HPDE6-E6E7 (cell line): ENCODE measurements around the gene UBE2L3.
"Not testable (repeated sequence)": the region's sequence is repeated elsewhere in the genome, so short reads cannot be mapped to it uniquely, and the experiment has no call there.

Experiments
- DNase-seq: peaks from one replicate; pipeline ENCODE4 v3.0.0; 2011; ENCODE audit warnings: missing footprints; ENCODE audit errors: extremely low spot score

Gene UBE2L3

GRCh38 chr22:21571679-21572078, 4.2 kb downstream of the UBE2L3 start:
- no peak for DNase-seq

GRCh38 chr22:21573293-21573734, 5.8 kb downstream of the UBE2L3 start:
- DNase-seq = no peak

DNA sequence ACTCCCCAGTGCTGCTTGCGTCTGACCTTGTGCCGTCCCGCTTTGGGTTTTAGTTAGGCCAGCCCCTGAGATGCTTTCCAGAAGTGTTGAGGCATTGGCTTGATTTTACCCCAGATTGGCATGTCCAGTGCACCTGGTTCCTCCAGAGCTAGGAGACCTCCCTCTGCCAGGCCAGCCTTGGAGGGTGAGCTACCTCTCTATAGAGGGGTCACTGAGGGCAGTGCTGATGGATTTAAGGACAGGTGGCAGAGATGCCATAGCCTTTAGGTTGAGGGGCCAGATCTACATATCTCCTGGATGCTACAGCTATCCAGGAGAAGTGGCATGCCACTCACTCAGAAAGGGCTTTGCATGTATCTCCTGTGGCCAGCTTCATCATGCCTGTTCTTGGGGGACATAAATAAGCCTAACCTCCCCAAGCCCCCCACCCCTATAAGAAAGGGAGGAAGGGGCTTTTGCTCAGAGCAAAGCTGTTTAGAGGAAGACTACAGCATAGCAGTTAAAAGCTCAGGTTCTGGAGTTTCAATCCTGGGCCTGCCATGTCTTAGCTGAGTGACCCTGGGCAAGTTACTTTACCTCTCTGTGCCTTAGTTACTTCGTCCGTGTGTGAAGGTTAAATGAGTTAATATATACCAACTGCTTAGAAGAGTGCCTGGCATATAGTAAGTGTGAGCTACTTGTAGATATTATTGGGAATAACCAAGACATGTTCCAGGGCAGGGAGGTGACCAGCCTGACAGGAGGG, 6.4 kb downstream of the UBE2L3 start:
- no peak for DNase-seq

DNA sequence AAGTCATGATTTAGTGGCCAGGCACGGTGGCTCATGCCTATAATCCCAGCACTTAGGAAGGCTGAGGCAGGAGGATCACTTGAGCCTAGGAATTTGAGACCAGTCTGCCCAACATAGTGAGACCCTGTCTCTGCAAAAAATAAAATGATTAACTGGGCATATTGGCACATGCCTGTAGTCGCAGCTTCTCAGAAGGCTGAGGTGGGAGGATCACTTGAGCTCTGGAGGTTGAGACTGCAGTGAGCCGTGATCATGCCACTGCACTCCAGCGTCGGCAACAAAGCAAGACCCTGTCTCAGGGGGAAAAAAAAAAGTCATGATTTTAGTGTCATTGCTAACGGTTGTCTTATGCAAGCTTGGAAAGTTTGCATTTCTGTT, 11.9 kb downstream of the UBE2L3 start:
- no peak for DNase-seq

DNA sequence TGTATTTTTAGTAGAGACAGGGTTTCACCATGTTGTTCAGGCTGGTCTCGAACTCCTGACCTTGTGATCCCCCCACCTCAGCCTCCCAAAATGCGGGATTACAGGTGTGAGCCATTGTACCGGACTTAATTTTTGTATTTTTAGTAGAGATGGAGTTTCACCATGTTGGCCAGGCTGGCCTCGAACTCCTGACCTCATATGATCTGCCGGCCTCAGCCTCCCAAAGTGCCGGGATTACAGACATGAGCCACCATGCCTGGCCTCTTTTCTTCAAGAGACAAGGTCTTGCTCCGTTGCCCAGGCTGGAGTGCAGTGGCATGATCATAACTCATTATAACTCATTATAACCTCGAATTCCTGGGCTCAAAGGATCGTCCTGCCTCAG, 13.1 kb downstream of the UBE2L3 start:
- not testable (repeated sequence) for DNase-seq

DNA sequence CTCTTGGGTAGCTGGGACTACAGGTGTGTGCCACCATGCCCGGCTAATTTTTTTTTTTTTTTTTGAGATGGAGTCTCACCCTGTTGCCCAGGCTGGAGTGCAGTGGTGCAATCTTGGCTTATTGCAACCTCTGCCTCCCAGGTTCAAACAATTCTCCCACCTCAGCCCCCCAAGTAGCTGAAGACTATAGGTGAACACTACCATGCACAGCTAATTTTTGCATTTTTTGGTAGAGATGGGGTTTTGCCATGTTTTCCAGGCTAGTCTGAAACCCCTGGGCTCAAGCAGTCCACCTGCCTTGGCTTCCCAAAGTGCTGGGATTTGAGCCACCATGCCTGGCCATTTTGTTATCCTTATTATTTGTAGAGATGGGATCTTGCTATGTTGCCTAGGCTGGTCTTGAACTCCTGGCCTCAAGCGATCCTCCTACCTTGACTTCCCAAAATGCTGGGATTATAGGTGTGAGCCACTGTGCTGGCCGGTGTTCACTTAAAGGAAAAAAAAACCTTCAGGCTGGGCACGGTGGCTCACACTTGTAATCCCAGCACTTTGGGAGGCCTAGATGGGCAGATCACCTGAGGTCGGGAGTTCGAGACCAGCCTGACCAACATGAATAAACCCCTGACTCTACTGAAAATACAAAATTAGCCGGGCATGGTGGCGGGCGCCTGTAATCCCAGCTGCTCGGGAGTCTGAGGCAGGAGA, 13.6 kb downstream of the UBE2L3 start:
- not testable (repeated sequence) for DNase-seq

DNA sequence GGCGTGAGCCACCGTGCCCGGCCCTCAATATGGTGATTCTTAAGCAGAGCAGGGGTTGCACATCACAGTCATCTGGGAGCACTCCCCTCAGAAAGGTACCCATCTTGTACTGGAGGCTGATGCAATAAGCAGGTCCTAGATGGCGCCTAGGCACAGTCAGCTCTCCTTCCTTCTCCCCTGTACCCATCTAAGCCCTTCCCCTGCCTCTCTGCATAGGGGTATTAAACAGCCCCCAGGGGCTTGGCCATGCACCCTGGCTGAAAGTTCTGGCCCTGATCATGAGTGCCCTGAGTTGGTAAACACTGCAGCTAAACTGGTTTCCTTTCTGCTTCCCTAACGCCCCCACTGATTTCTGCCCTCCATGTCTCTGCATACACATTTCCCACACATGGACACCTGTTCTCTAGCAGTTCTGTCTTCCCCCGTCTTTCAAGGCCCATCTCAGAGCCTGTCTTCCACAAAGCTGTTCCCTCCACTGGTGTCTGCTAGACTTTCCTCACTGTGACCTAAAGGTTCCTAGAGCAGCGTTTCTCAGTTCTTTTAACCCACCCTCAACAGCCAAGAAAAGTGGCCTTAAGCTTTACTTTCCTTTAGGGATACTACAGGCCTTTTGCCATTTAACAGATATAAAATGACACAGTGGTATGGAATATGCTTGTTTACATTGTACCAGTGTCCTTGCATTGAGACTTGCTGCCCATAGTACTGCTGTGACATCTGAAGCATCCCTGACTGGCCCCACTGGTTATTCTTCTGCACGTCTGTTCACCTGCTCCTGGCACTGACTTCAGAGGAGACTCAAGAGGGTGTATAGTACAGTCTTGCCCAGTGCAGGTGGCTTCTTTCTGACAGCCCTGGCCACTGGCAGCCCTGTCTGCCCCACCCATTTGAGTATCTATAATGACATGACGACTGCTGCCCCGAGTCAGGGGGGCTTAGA, 15.6 kb downstream of the UBE2L3 start:
- no peak for DNase-seq

DNA sequence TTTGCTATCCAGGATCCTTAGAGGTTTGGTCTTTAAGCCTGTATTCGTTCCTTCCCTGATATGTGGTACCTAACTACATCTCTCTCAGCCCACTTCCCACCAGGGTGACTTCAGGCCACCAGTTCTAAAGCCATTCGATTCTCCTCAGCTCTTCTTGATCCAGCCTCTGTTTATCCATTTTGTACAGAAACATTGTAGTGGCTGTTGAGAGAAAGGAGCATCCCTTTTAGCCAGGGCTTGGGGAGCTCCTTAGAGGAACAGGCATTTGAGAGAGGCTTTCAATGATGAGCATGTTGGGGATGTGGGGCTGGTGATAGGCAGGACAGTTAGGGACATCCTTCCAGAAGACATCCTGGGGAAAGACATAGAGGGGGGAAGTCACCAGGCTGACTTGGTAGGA, 17.9 kb downstream of the UBE2L3 start:
- DNase-seq = no peak

DNA sequence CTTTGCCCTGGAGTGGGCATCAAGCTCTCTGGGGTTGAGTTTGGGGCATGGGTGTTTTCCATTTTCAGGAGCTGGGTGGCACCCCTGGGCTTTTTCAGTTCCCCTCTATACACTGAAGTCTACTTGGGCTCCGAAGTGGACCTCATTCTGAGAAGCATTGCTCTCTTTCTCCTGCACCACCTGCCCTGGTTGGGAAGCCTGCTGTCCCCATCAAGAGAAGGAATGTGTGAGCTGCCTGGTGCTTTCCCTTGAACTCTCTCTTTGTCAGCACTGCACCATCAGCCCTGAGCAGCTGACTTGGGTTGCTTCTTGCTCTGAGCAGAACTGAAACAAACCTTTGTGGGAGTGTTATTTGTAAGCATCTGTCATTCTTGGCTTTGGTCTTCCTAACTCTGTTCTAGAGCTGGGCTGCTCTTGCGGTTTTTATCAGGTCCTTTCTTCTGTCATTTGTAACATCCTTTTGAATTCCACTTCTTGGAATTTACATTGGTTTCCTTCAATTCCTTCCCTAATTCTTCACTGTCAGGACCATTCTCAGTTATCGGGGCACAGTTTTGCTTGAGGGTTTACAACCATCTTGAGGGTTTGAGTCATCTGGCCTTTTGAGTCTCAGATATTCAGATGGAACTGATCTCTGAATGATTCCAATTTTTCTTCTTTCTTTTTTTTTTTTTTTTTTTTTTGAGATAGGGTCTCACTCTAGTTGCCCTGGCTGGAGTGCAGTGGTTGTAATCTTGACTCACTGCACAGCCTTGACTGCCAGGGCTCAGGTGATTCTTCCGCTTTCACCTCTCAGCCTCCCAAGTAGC, 20.5 kb downstream of the UBE2L3 start:
- DNase-seq = no peak

DNA sequence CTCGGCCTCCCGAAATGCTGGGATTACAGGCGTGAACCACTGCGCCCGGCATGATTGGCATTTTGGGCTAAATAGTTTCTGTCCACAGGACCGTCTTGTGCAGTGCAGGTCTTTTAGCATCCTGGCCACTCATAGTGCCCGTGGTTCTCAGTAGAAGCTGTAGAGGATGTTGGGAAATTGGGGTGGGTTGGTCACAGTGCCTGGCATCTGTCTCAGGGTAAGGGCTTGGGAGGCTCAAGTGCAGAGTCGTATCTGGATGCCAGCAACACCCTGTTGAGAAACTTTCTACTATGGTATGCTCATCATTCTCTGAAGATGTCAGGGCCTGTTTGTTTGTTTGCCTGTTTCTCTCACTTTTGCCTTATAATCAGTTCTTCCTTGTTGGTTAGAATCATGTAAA, 21.9 kb downstream of the UBE2L3 start:
- DNase-seq = no peak

DNA sequence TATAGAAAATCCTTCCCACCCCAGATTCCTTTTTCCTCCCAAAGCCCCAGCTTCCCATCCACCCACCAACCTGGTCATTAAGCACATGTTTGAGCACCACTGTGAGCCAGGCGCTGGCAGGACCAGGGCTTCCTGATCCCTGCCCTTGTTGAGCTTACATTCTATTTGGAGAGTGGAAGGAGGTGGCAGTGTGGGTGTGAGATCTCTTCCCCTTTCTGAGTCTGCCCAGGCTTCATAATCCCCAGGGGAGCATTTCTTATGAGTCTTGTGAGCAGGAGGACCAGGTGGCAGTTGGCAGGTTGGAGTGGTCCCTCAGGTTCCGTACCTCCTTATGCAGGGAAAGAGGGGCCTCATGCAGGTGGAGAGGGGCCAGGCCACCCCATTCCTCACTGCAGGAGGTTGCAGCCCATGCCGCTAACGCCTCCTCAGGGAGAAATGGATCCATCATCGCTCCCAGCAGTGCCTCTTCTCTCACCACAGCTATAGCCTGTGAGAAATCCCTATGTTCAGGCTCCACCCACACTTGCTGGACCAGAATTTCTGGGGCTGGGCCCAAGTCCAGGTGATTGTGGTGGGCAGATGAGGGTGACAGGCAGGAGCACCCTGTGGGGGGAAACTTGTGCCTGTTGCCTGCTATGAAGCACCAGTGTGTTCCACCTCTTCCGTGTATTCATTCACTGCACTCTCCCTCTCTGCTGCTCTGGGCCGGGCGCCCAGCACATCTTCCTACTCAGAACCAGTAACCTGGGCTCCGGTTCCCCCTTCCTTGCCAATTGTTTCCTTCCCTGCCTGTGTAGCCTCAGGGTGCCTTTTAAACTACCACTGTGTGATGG, 23.5 kb downstream of the UBE2L3 start:
- DNase-seq = no peak

GRCh38 chr22:21591695-21592094, 24.2 kb downstream of the UBE2L3 start:
- no peak for DNase-seq

DNA sequence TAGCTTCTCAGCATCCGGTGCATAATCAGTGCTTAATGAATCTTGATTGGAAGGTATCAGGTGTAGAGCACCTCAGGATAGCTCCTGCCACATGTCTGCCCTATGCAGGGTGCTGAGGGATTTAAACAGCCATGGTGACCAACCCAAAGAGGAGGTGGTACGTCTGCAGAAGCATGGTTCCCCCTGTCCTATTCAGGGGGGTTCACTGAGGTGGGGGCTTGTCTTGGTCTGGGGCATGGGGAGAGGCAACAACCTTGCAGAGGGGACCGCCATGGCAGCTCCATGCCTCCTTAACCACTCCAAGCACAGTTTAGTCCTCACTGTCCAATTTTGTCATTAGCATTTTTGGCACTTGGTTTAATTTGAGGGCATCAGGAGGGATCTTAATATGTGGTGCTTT, 24.9 kb downstream of the UBE2L3 start:
- no peak for DNase-seq

GRCh38 chr22:21593406-21594232, 26.1 kb downstream of the UBE2L3 start:
- DNase-seq = no peak

DNA sequence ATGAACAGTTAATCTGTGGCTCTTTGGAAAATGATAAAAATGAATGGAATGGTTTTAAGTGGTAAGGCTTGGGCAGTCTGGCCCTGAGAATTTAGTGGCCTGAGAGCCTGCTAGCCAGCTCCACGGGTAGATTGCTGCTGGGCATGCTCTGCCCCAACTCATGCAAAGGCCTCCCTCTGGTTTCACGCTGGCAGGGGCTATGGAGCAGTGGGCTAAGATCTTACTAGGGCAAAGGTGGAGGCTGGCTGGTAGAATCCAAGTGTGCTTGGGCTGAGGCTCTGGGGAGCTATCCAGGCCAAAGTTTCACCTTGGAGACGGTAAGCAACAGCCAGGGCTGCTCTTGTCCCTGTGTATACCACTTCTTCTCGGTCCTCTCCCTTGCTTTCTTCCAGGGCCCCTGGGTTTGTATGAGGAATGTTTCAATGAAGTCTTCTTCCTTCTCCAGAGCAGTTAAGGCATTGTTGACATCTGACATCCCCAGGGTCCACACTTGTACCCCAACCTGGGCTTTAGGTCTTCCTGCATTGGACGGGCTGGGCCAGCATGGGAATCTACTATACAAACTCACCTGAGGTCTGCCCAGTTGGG, 27.4 kb downstream of the UBE2L3 start:
- no peak for DNase-seq

GRCh38 chr22:21596356-21597135, 29.0 kb downstream of the UBE2L3 start:
- not testable (repeated sequence) for DNase-seq

DNA sequence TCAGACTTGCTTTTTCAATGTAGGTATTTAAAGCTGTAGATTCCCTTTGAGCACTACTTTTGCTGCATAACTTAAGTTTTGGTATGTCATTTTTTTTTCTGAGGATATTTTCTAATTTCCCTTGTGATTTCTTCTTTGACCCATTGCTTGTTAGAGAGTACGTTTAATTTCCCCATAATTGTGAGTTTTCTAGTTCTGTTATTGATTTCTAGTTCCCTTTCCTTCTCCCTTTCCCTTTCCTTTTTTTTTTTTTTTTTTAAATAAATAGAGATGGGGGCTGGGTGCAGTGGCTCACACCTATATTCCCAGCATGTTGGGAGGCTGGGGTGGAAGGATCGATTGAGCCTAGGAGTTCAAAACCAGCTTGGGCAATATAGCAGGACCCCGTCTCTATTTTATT, 30.8 kb downstream of the UBE2L3 start:
- no peak for DNase-seq
